Measurements from ENCODE around the gene MYCBPAP.

- TF ChIP-seq CTCF (IDR thresholded peaks at IDR 0.05; ENCODE audit: low read length), result no peak
- TF ChIP-seq EZH2phosphoT487 (IDR thresholded peaks at IDR 0.05; ENCODE audit: low read length), result no peak
Measured at GRCh38 chr17:50554201-50554600, 46.0 kb downstream of the MYCBPAP start.
